MM.1S (cell line): ENCODE measurements around the gene KRTAP5-9.

Experiments
- EZH2 ChIP-seq: fragments of 300-600 bp; sonication (generic); optimal IDR thresholded peaks from 2 replicates; pipeline ENCODE3; 2017; ENCODE audit warnings: low read depth, mild to moderate bottlenecking, antibody characterized with exemption, low read length, mixed read lengths
- EZH2phosphoT487 ChIP-seq: fragments of 300-600 bp; sonication (generic); IDR thresholded peaks from 2 replicates; pipeline ENCODE4 v1.6.1; 2018; ENCODE audit warnings: antibody characterized with exemption, low read length
- TF ChIP-seq, protein P1 (sequence below): fragments of 300-600 bp; sonication (generic); IDR thresholded peaks from 2 replicates; pipeline ENCODE4 v1.5.1; 2016; ENCODE audit warnings: antibody characterized with exemption, low read length, mixed read lengths

DNA sequence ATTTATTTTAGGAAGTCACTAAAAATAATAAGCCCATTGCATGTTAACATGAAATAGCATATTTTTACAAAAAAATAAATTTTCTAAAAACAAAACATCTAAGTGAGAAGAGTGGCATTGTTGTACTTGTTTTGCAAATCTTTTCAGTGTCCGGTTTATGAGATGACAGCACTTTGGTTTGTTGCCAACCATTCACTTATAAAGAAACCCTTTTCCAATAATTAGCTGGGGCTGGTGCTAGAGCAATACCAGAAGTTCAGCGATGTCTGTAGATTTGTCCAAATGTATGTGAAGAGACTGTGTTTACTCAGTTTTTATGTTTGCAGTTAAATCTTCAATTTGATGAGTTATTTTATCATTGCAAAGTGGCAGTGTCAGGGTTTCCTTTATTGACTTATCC is 43.2 kb upstream of the KRTAP5-9 start:
- TF ChIP-seq, protein P1, sequence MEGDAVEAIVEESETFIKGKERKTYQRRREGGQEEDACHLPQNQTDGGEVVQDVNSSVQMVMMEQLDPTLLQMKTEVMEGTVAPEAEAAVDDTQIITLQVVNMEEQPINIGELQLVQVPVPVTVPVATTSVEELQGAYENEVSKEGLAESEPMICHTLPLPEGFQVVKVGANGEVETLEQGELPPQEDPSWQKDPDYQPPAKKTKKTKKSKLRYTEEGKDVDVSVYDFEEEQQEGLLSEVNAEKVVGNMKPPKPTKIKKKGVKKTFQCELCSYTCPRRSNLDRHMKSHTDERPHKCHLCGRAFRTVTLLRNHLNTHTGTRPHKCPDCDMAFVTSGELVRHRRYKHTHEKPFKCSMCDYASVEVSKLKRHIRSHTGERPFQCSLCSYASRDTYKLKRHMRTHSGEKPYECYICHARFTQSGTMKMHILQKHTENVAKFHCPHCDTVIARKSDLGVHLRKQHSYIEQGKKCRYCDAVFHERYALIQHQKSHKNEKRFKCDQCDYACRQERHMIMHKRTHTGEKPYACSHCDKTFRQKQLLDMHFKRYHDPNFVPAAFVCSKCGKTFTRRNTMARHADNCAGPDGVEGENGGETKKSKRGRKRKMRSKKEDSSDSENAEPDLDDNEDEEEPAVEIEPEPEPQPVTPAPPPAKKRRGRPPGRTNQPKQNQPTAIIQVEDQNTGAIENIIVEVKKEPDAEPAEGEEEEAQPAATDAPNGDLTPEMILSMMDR: no peak
- no peak for TF ChIP-seq EZH2
- TF ChIP-seq EZH2phosphoT487: no peak
